ENCODE data around the gene GAMT. TPM values are rescaled to one million over a fixed set of nuclear protein-coding genes. Genes with fewer than 3 reads are reported as not detected.

Gene GAMT
- total RNA-seq, 1 experiment from 2014 or later, result 27.7 TPM

DNA sequence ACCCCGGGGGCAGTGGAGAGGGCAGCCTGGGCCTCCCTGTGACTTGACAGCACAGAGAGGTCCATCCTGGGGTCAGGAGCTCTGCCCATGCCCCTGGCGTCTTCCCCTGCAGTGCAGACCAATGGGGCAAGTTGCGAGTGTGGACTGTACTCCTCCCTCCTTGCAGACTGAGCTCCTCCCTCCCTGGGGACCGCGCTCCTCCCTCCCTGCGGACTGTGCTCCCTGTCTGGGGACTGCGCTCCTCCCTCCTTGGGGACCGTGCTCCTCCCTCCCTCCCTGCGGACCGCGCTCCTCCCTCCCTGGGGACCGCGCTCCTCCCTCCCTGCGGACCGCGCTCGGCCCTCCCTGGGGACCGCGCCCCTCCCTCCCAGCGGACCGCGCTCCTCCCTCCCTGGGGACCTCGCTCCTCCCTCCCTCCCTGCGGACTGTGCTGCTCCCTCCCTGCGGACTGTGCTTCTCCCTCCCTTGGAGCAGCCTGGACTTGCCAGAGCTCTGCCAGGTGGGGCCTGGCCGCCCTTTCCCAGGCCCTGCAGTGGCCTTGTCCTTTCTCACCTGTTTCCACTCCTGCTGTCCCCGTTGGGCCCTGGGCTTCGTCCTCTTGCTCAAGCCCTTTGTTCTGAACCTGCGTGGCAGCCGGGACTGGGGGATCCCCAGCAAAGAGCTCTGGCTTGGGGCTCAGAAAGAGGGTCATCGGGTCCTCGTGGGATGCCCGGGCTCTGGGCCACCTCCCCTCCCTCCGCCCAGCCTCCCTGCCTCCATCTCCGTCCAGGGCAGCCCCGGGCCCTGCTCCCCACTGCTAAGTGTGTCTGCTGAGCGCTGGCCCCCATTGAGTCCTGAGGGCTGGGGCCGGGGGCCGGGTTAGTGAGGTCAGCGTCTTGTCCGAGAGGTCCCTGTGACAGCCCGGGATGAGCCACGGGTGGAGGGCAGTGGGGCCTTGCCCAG lies 6.8 kb downstream of the GAMT start:
- H3K4me3 Mint-ChIP-seq, result no peak overlapping the region
- CTCF ChIA-PET, result interaction anchor here (0.7 to 1.2 kb wide), 3 partner anchors 79 to 150 kb away, joined by 3 read pairs; no protein-coding TSS in a partner anchor
- no peaks in the 10 kb centered on the region for H3K9me3 Mint-ChIP-seq
- DNase-seq (ENCODE audit: low spot score), result no peak
- ATAC-seq, result peak; percentile 23
- TF ChIP-seq ZNF263 (CRISPR knock-in tag; IDR thresholded peaks at IDR 0.05; ENCODE audit: low read depth) (peak; percentile 97), ELF4 (CRISPR knock-in tag; IDR thresholded peaks at IDR 0.05; ENCODE audit: low read depth) (peak; percentile 66; the same call in 1 of the 2 replicates), AFF4 (CRISPR knock-in tag; IDR thresholded peaks at IDR 0.05; ENCODE audit: borderline replicate concordance) (no peak)
- H3K36me3 Mint-ChIP-seq, result peaks cover 12% of the 10 kb centered on the region
- no peaks in the 10 kb centered on the region; the same call in 1 of the 2 replicates for H3K27me3 Mint-ChIP-seq (ENCODE audit: low read depth)
- POLR2A ChIA-PET, result interaction anchor here (0.6 to 0.7 kb wide), 2 partner anchors 125 to 396 kb away, joined by 3 read pairs; partner anchors contain the start of gene CIRBP
- no peak overlapping the region for H3K27ac Mint-ChIP-seq
- H3K4me1 Mint-ChIP-seq, result no peaks in the 10 kb centered on the region

GRCh38 chr19:1393841-1394240 lies 7.5 kb downstream of the GAMT start:
- peaks cover 18% of the 10 kb centered on the region for H3K36me3 Mint-ChIP-seq
- no peaks in the 10 kb centered on the region for H3K9me3 Mint-ChIP-seq
- H3K4me3 Mint-ChIP-seq, result no peak overlapping the region
- no peak overlapping the region for H3K27ac Mint-ChIP-seq
- TF ChIP-seq STAT6 (CRISPR knock-in tag; conservative IDR thresholded peaks at IDR 0.05; ENCODE audit: low read depth) (no peak), JUN (CRISPR knock-in tag; IDR thresholded peaks at IDR 0.05) (no peak), ATF6 (CRISPR knock-in tag; IDR thresholded peaks at IDR 0.05) (no peak)
- H3K4me1 Mint-ChIP-seq, result no peaks in the 10 kb centered on the region
- no peak for DNase-seq (ENCODE audit: low spot score)
- H3K27me3 Mint-ChIP-seq (ENCODE audit: low read depth), result no peaks in the 10 kb centered on the region; the same call in 1 of the 2 replicates
- no peak for ATAC-seq
- POLR2A ChIA-PET, result interaction anchor here (0.6 to 0.7 kb wide), 2 partner anchors 125 to 395 kb away, joined by 3 read pairs; partner anchors contain the start of gene CIRBP
- CTCF ChIA-PET, result interaction anchor here (1.2 kb wide), 2 partner anchors 78 to 149 kb away, joined by 3 read pairs; no protein-coding TSS in a partner anchor

DNA sequence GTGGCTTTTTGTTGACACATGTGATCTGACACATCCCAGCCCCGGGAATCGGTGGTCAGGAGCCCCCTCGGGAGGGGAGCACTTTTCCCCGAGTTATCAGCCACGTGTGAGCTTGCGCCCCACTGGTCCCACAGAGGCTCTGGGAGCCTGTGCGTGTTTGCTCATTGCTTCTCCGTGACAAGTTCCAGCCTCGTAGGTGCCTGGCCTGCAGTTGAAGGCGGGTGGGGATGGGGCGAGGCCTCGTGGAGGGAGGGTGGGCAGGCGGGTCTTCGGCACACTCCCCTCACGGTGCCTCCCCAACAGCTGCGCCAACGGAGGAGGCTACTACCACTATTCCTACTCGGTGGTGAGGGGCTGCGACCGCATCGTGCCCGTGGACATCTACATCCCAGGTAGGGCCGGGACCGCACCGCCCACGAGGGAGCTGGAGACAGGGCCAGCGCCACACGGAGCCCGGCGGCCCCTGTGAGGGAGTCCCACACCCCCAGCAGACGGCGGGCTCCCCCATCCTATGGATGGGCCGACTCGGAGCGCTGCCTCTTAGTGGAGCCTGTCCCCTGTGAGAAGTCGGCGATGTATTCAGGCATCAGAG lies 8.3 kb downstream of the GAMT start:
- no peaks in the 10 kb centered on the region for H3K9me3 Mint-ChIP-seq
- no peak overlapping the region for H3K27ac Mint-ChIP-seq
- no peaks in the 10 kb centered on the region for H3K27me3 Mint-ChIP-seq (ENCODE audit: low read depth)
- H3K4me3 Mint-ChIP-seq, result no peak overlapping the region
- no peaks in the 10 kb centered on the region for H3K4me1 Mint-ChIP-seq
- peaks cover 22% of the 10 kb centered on the region for H3K36me3 Mint-ChIP-seq
- POLR2A ChIA-PET, result no interaction called here
- CTCF ChIA-PET, result interaction anchor here (1.2 kb wide), 2 partner anchors 77 to 149 kb away, joined by 3 read pairs; no protein-coding TSS in a partner anchor
- no peak for DNase-seq (ENCODE audit: low spot score)
- no peak for ATAC-seq
- TF ChIP-seq HMGA2 (CRISPR knock-in tag; IDR thresholded peaks at IDR 0.05) (no peak), USF2 (CRISPR knock-in tag; IDR thresholded peaks at IDR 0.05) (no peak), ZNF281 (CRISPR knock-in tag; IDR thresholded peaks at IDR 0.05) (no peak), GRHL2 (CRISPR knock-in tag; IDR thresholded peaks at IDR 0.05; ENCODE audit: insufficient replicate concordance, severe bottlenecking) (no peak), TEAD1 (CRISPR knock-in tag; IDR thresholded peaks at IDR 0.05) (no peak), ZNF317 (CRISPR knock-in tag; IDR thresholded peaks at IDR 0.05; ENCODE audit: borderline replicate concordance, low read depth) (no peak)
- TF ChIP-seq, protein P1, sequence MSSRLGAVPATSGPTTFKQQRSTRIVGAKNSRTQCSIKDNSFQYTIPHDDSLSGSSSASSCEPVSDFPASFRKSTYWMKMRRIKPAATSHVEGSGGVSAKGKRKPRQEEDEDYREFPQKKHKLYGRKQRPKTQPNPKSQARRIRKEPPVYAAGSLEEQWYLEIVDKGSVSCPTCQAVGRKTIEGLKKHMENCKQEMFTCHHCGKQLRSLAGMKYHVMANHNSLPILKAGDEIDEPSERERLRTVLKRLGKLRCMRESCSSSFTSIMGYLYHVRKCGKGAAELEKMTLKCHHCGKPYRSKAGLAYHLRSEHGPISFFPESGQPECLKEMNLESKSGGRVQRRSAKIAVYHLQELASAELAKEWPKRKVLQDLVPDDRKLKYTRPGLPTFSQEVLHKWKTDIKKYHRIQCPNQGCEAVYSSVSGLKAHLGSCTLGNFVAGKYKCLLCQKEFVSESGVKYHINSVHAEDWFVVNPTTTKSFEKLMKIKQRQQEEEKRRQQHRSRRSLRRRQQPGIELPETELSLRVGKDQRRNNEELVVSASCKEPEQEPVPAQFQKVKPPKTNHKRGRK (CRISPR knock-in tag; IDR thresholded peaks at IDR 0.05; ENCODE audit: borderline replicate concordance), result no peak
